SK-N-SH treated with all-trans-retinoic acid at 6 μM for 48 hours (cell line): Measurements from ENCODE around the gene ARHGAP25.

Experiments
- ARNTL ChIP-seq: fragments of 450-650 bp; formaldehyde crosslinking; IDR thresholded peaks from 2 replicates; pipeline ENCODE4 v1.5.0; 2020; ENCODE audit warnings: low read depth, mild to moderate bottlenecking, moderate library complexity, borderline replicate concordance
- PPARA ChIP-seq: fragments of 250-450 bp; sonication (Bioruptor Pico); IDR thresholded peaks from 2 replicates; pipeline ENCODE4 v1.5.0; 2020; ENCODE audit warnings: mild to moderate bottlenecking, borderline replicate concordance
- SNAI2 ChIP-seq: fragments of 250-450 bp; sonication (Bioruptor Pico); IDR thresholded peaks from 2 replicates; pipeline ENCODE4 v1.5.0; 2020; ENCODE audit warnings: mild to moderate bottlenecking, moderate library complexity
- ZC3H10 ChIP-seq: fragments of 250-450 bp; sonication (Bioruptor Pico); IDR thresholded peaks from 2 replicates; pipeline ENCODE4 v1.5.1; 2021; ENCODE audit warnings: mild to moderate bottlenecking, moderate library complexity
- ZNF565 ChIP-seq: fragments of 450-650 bp; formaldehyde crosslinking; conservative IDR thresholded peaks from 2 replicates; pipeline ENCODE4 v1.5.0; 2020; ENCODE audit warnings: low read depth, mild to moderate bottlenecking, moderate library complexity
- TF ChIP-seq, protein P1 (sequence below): fragments of 250-450 bp; sonication (Bioruptor Pico); IDR thresholded peaks from 2 replicates; pipeline ENCODE4 v1.5.1; 2020; ENCODE audit warnings: low read depth, mild to moderate bottlenecking, moderate library complexity

GRCh38 chr2:68854476-68854875 lies 119.9 kb downstream of the ARHGAP25 start:
- TF ChIP-seq, protein P1, sequence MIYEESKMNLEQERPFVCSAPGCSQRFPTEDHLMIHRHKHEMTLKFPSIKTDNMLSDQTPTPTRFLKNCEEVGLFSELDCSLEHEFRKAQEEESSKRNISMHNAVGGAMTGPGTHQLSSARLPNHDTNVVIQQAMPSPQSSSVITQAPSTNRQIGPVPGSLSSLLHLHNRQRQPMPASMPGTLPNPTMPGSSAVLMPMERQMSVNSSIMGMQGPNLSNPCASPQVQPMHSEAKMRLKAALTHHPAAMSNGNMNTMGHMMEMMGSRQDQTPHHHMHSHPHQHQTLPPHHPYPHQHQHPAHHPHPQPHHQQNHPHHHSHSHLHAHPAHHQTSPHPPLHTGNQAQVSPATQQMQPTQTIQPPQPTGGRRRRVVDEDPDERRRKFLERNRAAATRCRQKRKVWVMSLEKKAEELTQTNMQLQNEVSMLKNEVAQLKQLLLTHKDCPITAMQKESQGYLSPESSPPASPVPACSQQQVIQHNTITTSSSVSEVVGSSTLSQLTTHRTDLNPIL (CRISPR knock-in tag) = no peak
- no peak for TF ChIP-seq SNAI2 (CRISPR knock-in tag)
- TF ChIP-seq PPARA (CRISPR knock-in tag) = no peak
- TF ChIP-seq ZNF565 = no peak
- TF ChIP-seq ARNTL (CRISPR knock-in tag) = no peak
- TF ChIP-seq ZC3H10 (CRISPR knock-in tag) = no peak
